GM21786 (cell line): ENCODE measurements around the gene CADPS2.

Source experiments
- ATAC-seq: cut with Tn5 transposase; IDR thresholded peaks from one replicate; pipeline ENCODE4 v1.9.1; 2021; ENCODE audit not compliant: unreplicated experiment

The CADPS2 gene

GRCh38 chr7:122544463-122544862 is 341.8 kb downstream of the CADPS2 start:
- ATAC-seq: peak; percentile 97

- ATAC-seq: no peak
Observed at GRCh38 chr7:122543891-122544290, 342.4 kb downstream of the CADPS2 start.

- ATAC-seq: no peak
Observed at GRCh38 chr7:122543166-122543565, 343.1 kb downstream of the CADPS2 start.

- no peak for ATAC-seq
Observed at GRCh38 chr7:122535086-122535485, 351.2 kb downstream of the CADPS2 start.

GRCh38 chr7:122532406-122533269 is 353.6 kb downstream of the CADPS2 start:
- no peak for ATAC-seq

- no peak for ATAC-seq
Observed at GRCh38 chr7:122528879-122529481, 357.3 kb downstream of the CADPS2 start.

GRCh38 chr7:122525355-122525754 is 360.9 kb downstream of the CADPS2 start:
- ATAC-seq: no peak

GRCh38 chr7:122521767-122522166 is 364.5 kb downstream of the CADPS2 start:
- no peak for ATAC-seq

- ATAC-seq: no peak
Observed at GRCh38 chr7:122520971-122521555, 365.2 kb downstream of the CADPS2 start.

- no peak for ATAC-seq
Observed at GRCh38 chr7:122518488-122518887, 367.8 kb downstream of the CADPS2 start.

- ATAC-seq: no peak
Observed at GRCh38 chr7:122517576-122517975, 368.7 kb downstream of the CADPS2 start.

- no peak for ATAC-seq
Observed at GRCh38 chr7:122515404-122515803, 370.9 kb downstream of the CADPS2 start.

GRCh38 chr7:122511268-122511667 is 375.0 kb downstream of the CADPS2 start:
- no peak for ATAC-seq

GRCh38 chr7:122507591-122507990 is 378.7 kb downstream of the CADPS2 start:
- ATAC-seq: no peak

- no peak for ATAC-seq
Observed at GRCh38 chr7:122492007-122492406, 394.3 kb downstream of the CADPS2 start.

- no peak for ATAC-seq
Observed at GRCh38 chr7:122488241-122488640, 398.0 kb downstream of the CADPS2 start.

- ATAC-seq: no peak
Observed at GRCh38 chr7:122487131-122487530, 399.1 kb downstream of the CADPS2 start.

- no peak for ATAC-seq
Observed at GRCh38 chr7:122485856-122486255, 400.4 kb downstream of the CADPS2 start.

- no peak for ATAC-seq
Observed at GRCh38 chr7:122482212-122482611, 404.0 kb downstream of the CADPS2 start.

GRCh38 chr7:122470859-122471258 is 415.4 kb downstream of the CADPS2 start:
- no peak for ATAC-seq

- ATAC-seq: no peak
Observed at GRCh38 chr7:122468945-122469344, 417.3 kb downstream of the CADPS2 start.
